Measurements from ENCODE around the gene OR52H1. TPM values are rescaled to one million over a fixed set of nuclear protein-coding genes. Genes with fewer than 3 reads are reported as not detected.

The OR52H1 gene
- total and polyA plus RNA-seq, 2 of the 4 experiments (the other 2 are of a cell fraction), result 0.18 TPM; not detected in 1

DNA sequence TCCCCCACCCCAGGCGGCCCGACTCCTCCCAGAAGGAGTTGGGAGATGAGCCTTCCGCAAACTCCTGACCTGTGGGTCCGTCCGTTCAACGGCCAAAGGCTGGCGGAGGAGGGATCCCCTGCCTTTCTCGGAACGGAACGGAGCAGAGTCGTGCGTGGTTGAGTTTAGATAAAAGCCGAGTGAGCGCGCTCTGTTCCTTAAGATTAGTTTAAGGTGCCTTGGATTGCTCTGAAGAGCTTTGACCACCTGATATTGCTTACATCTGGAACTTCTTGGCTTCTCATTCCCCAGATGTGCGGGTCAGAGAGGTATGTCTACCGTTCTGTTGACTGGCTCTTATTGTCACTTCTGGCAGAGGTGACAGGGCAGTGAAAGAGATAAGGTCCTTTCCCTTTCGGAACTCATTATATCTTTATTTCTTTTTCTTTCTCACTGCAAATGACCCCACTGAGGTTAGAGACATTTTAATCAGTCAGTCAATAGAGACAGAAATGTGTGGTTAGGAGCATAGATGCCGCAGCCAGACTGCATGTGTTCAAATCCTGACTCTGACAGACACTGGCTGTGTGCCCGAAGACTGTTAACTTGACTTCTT is 48.4 kb upstream of the OR52H1 start, which contains the start of gene TRIM6 (continued):
- no peak for TF ChIP-seq CHD1 (IDR thresholded peaks at IDR 0.05; ENCODE audit: low read depth, low read length)

DNA sequence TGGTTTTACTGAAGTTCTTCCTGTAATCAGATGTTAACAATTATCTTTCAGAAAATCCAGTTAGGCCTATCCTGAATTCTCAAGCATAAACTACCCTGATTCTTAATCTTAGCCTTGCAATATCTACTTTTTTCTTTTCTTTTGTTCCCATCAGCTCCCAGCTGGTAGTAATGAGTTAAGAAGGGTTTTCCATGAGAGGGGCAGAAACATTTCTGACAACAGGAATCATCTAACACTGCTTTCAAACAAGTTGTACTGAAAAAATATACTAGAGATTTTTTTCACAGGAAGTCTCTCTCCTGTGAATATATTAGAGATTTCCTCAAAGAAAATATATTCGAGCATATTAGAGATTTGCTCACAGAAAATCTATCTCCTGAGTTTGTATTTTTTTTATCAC is 44.8 kb upstream of the OR52H1 start:
- H4K91ac ChIP-seq (ENCODE audit: insufficient read depth, low read depth, low read length), result no peak overlapping the region
- H2AK9ac ChIP-seq (replicated peaks; ENCODE audit: low read depth, low read length, poor library complexity), result no peak overlapping the region
- H2AFZ ChIP-seq (replicated peaks; ENCODE audit: low read length, poor library complexity), result no peak overlapping the region
- no peak overlapping the region for H4K5ac ChIP-seq (ENCODE audit: low read depth, low read length)
- H3K56ac ChIP-seq (ENCODE audit: extremely low read depth, insufficient read depth, low read length), result no peak overlapping the region
- intact Hi-C loops (cut with micrococcal nuclease), result loop anchor here (10.0 kb wide), 1 partner anchor 1868 kb away; no protein-coding TSS in a partner anchor
- H3K9ac ChIP-seq (ENCODE audit: low read depth, low read length), result no peak overlapping the region
- no peak overlapping the region for H4K8ac ChIP-seq (ENCODE audit: low read depth in 2 of 2, low read length in 2 of 2)
- ATAC-seq (ENCODE audit: low read depth) (no peak; the same call in 1 of the 2 replicates), DNase-seq (peak; percentile 54)
- dilution Hi-C loops (cut with HindIII; ENCODE audit: low sequenced_read_pairs, unreplicated experiment), result no loop called here
- H4K20me1 ChIP-seq (ENCODE audit: insufficient read depth, low read length), result no peaks in the 10 kb centered on the region
- no peak overlapping the region for H3K23ac ChIP-seq (ENCODE audit: low read depth, low read length)
- no peak overlapping the region for H3K4ac ChIP-seq (ENCODE audit: low read depth, low read length)
- ChIA-PET POLR2A (ENCODE audit: unreplicated experiment) (no interaction called here), CTCF (no interaction called here)
- H3K9me3 ChIP-seq (ENCODE audit: control insufficient read depth, insufficient read depth, low read length), result no peaks in the 10 kb centered on the region
- no peak overlapping the region for H3K4me3 ChIP-seq (ENCODE audit: insufficient read depth, low read depth, low read length)
- H3K4me1 ChIP-seq (ENCODE audit: control insufficient read depth, insufficient read depth, low read length), result peaks cover 7% of the 10 kb centered on the region
- no peak overlapping the region for H2AK5ac ChIP-seq (ENCODE audit: low read depth, low read length)
- in situ Hi-C loops (cut with MboI; ENCODE audit: low sequenced_read_pairs), result no loop called here
- H3K18ac ChIP-seq (ENCODE audit: low read depth, low read length), result no peak overlapping the region
- no peaks in the 10 kb centered on the region for H3K36me3 ChIP-seq (ENCODE audit: control insufficient read depth, insufficient read depth, low read length)
- WGBS, 2 experiments (ENCODE audit: extremely low coverage in 2 of 2, insufficient read length in 1 of 2), result no CpG with 5 or more reads among the region's 1 CpG
- no peak overlapping the region; the same call in 1 of the 2 replicates for H3K14ac ChIP-seq (replicated peaks; ENCODE audit: low read depth, low read length)
- BruUV-seq (replicated peaks), result no TSS peak
- no peak overlapping the region for H2BK120ac ChIP-seq (ENCODE audit: low read depth, low read length)
- no peaks in the 10 kb centered on the region for H3K27me3 ChIP-seq (ENCODE audit: control insufficient read depth, insufficient read depth, low read length)
- H3K79me1 ChIP-seq (ENCODE audit: low read depth in 1 of 2, low read length in 2 of 2), result peaks cover 4 to 12% of the 10 kb centered on the region in 2 experiments; a peak in 3 of 4 replicates
- no peak overlapping the region for H2BK15ac ChIP-seq (ENCODE audit: low read depth, low read length)
- H3K4me2 ChIP-seq (ENCODE audit: low read depth, low read length), result no peak overlapping the region
- H3K9me1 ChIP-seq (ENCODE audit: insufficient read depth, low read length), result no peaks in the 10 kb centered on the region
- no peak overlapping the region for H2BK5ac ChIP-seq (ENCODE audit: low read depth, low read length, poor library complexity, severe bottlenecking)
- TF ChIP-seq RAD21 (IDR thresholded peaks at IDR 0.05; ENCODE audit: low read length) (no peak), MAZ (IDR thresholded peaks at IDR 0.05; ENCODE audit: borderline replicate concordance, low read depth, low read length) (no peak), RFX5 (IDR thresholded peaks at IDR 0.05; ENCODE audit: low read depth, low read length) (no peak), MXI1 (IDR thresholded peaks at IDR 0.05; ENCODE audit: borderline replicate concordance, low read depth, low read length) (no peak), SMC3 (IDR thresholded peaks at IDR 0.05; ENCODE audit: low read depth, low read length) (no peak)
- TF ChIP-seq, protein P1, sequence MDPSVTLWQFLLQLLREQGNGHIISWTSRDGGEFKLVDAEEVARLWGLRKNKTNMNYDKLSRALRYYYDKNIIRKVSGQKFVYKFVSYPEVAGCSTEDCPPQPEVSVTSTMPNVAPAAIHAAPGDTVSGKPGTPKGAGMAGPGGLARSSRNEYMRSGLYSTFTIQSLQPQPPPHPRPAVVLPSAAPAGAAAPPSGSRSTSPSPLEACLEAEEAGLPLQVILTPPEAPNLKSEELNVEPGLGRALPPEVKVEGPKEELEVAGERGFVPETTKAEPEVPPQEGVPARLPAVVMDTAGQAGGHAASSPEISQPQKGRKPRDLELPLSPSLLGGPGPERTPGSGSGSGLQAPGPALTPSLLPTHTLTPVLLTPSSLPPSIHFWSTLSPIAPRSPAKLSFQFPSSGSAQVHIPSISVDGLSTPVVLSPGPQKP (IDR thresholded peaks at IDR 0.05; ENCODE audit: borderline replicate concordance, low read depth, low read length), result no peak
- TF ChIP-seq, protein P2, sequence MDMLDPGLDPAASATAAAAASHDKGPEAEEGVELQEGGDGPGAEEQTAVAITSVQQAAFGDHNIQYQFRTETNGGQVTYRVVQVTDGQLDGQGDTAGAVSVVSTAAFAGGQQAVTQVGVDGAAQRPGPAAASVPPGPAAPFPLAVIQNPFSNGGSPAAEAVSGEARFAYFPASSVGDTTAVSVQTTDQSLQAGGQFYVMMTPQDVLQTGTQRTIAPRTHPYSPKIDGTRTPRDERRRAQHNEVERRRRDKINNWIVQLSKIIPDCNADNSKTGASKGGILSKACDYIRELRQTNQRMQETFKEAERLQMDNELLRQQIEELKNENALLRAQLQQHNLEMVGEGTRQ (IDR thresholded peaks at IDR 0.05; ENCODE audit: low read depth, low read length), result no peak
- no peak overlapping the region for H2BK20ac ChIP-seq (ENCODE audit: low read depth, low read length)
- H3K27ac ChIP-seq (ENCODE audit: insufficient read depth, low read length), result no peak overlapping the region

All from IMR-90 (cell line).